CD4-positive, alpha-beta T cell treated with Interleukin-15 for 4 hours (primary cell): ENCODE results near the gene FBXL16.
"Not testable (repeated sequence)": the region's sequence is repeated elsewhere in the genome, so short reads cannot be mapped to it uniquely, and the experiment has no call there.

Source experiments
- DNase-seq: peaks from one replicate; pipeline ENCODE4 v3.0.0-alpha.2; 2020; ENCODE audit warnings: low spot score

FBXL16 gene

GRCh38 chr16:709566-710499 lies 4.2 kb upstream of the FBXL16 start:
- no peak for DNase-seq

GRCh38 chr16:708959-709358 lies 3.4 kb upstream of the FBXL16 start:
- no peak for DNase-seq

DNA sequence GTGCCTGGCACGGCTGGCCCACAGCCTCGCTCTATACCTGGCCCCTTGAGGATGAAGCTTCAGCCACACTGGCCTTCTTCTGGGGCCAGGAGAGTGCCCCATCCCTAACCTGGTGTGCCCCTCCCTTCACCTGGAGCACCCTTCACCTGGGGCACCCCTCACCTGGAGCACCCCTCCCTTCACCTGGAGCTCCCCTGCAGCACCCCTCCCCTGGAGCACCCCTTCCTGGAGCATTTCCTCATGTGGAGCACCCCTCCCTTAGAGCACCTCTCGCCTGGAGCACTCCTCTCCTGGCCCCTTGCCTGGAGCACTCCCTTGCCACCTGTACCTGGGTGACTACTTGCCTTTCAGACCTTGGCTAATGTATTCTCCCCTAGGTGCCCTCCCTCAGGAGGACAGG lies 2.4 kb upstream of the FBXL16 start:
- no peak for DNase-seq

GRCh38 chr16:707062-707538 lies 1.5 kb upstream of the FBXL16 start:
- DNase-seq, result no peak

DNA sequence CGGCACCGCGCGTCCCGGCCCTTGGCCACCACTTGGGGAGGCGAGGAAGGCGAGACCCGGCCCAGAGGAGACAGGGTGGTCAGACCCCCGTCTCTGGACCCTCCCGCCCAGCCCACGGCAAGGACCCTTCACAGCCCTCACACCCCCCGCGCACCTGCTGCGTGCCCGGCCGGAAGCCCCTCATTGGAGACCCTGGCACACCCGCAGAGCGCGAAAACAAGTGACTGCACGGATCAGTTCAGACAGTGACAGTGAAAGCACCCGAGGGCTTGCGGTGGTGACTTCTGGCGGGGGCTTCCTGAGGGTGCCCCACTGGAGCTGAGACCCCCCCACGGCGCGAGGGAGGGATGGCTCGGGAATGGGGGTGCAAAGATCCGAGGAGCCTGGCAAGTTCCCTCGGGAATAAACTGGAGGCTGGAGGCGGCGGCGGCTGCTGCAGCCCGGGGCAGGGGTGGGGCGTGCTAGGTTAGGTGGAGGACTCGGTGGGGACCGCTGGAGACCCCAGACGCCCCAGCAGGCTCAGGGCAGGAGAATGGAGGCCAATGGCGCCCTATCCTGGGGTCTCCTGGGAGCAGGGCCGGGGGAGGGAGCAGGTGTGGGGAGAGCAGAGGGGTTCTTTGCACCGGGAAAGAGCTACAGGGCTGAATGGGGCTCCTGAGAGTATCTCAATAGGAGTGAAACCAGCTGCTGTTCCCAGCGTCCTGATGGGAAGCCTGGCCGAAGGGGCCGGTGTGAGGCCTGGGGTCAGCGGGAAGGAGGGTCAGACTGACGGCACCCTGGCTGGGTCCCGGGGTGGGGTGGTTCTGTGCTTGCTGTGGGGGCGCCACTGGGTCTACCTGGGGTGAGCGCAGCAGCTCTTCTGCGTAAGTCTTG lies 824 bp upstream of the FBXL16 start:
- no peak for DNase-seq

DNA sequence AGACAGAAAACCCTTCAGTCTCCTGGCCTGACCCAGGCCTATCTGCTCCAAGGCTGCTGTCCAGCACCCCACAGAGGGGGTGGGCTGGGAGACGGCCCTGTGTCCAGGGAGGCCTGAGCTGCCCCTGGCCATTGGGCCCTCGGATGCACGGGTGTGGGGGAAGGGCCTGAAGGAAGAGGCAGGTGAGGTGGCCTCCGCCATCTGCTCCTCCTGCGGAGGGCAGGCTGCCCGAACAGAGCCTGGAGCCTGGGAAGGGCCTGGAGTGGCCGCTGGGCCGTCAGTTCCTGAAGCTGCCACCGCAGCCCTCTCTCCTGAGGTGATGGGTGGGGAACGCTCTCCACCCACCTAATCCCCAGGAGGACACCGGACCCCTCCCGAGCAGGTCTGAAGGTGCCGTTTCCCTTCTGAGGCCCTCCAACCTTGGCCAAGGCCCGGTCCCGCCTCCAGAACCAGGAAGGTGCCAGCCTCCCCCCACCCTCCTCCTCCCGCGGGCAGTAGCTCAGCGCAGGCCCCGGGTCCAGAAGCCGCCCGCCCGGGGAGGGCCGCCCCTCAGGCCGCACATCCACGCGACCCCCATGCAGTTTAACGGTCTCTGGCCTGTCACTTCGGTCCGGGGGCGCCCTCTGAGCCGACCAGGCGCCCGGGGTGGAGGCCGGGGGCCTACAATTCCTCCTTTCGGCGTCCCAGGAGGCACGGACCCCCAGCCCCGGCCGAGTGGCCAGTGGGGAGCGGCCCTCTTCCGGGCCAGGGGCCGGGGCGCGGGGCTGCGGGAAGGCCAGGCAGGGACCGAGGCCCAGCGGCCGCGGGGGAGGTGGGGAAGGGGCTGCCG lies 835 bp downstream of the FBXL16 start:
- DNase-seq, result no peak

GRCh38 chr16:704047-704446 lies 1.6 kb downstream of the FBXL16 start:
- DNase-seq, result no peak

DNA sequence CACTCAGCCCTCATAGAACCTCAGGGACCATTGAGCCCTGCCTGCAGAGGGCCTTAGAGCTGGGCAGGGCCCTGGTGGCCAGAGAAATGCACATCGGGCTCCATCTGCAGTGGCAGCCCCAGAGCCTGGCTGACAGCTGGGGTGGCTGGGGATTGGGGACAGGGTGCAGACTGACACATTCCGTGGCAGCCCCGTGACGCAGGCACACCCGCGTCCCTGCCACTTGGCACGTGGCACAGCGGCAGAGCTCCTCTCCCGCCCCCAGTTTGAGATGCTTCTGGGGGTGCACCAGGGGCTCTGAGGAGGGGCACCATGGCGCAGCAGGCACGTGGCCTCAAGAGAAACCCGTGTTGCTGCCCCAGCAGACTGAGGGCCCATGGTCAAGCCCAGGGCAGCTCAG lies 2.2 kb downstream of the FBXL16 start:
- DNase-seq, result no peak

DNA sequence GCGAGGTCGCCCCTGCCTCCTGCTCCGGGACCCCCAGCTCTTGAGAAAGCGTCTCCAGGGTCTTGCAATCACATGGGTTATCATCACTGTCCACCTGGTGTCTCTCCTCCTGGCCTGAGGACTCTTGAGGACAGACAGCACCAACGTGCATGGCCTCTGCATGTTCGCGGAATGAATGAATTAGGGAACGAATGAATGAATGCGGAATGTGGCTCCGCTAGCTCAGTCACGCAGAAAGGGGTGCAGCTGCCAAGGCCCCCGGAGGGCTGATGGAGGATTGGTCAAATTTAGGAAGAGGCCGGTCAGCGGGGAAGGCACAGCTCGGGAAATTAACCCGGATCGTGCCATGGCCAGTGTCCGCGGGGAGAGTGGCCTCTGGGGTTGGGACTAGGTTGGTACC lies 3.3 kb downstream of the FBXL16 start:
- no peak for DNase-seq

GRCh38 chr16:700684-701584 lies 4.7 kb downstream of the FBXL16 start:
- peak; percentile 43 for DNase-seq

DNA sequence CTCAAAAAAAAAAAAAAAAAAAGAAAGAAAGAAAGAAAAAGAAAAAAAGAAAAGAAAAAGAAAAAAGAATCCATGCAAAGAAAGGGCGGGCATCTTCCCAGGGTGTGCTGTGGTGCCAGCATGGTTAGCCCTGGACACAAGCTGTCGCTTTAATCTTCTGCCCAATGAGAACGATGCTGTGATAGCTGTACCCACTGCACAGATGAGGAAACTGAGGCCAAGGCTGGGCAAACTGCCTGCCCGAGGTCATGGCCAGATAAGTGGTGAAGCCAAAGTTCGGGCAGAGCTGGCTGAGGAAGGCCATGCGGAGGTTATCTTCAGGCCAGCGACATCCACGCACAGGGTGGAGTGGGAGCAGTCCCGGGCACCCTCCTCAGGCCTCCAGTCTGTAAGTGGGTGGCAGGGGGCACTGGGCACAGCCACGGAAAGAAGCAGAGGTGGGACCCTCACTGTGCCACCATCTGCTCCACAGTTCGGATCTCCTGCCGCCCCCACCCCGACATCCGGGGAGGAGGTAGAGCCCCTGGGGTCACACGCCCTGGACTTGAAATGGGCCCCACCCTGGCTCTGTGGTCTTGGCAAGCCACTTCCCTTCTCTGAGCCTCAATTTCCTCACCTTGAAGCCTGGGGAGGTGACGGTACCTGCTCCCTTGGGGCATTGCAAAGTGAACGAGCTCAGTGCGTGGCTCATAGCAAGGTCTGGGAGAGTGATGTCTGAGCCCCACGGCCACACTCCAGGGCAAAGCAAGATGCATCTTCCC lies 6.5 kb downstream of the FBXL16 start:
- DNase-seq, result no peak

DNA sequence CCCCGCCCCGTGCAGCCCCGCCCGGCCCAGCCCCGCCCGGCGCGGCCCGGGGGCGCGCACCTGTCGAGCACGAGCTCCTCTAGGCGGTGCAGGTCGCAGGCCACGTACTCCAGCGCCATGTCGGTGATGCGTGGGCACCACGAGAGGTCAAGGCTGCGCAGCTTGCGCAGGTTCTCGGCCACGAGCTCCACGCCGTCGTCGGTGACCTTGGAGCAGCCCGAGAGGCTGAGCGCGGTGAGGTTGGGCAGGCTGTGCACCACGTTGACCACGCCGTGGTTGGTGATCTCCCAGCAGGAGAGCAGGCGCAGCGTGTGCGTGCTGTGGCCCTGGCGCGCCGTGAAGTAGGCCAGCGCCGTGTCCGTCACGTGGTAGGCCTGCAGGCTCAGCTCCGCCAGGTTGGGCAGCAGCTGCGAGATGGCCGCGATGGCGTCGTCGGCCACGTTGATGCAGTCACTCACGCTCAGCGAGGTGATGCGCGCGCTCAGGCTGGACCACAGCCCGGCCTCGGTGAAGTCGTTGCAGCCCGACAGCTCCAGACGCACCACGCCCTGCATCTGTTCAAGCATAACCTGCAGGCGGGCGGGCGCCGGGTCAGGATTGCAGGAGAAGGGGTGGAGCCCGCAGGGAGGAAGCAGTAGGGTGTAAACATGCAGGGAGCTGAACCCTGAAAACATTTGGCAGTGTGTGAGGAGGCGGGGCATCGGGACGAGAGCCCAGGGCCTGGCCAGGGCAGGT lies 10.1 kb downstream of the FBXL16 start:
- DNase-seq, result peak; percentile 67

GRCh38 chr16:694863-695354 lies 10.7 kb downstream of the FBXL16 start:
- DNase-seq, result no peak

- no peak for DNase-seq
These were observed 11.3 kb downstream of the FBXL16 start for GRCh38 chr16:694187-694862.

DNA sequence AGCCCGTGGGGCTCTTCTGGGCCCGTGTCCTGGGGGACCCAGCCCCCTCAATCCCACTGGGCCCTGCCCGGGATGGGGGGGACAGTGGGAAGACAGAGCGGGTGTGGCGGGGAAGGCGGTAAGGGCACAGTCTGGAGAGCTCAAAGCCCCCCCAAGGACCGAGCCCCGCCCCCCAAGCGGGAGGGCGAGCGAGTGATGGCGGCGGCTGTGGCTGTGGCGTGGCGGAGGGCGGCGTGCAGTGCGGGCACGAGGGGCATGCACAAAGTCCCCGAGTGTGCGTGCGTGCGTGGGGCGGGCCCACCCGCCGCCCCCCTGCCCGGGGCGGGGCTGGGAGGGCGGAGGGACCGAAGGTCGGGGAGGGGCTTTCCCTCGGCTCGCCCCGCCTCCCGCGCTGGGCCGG lies 11.8 kb downstream of the FBXL16 start:
- no peak for DNase-seq

- no peak for DNase-seq
These were observed 12.2 kb downstream of the FBXL16 start for GRCh38 chr16:693364-693763.

DNA sequence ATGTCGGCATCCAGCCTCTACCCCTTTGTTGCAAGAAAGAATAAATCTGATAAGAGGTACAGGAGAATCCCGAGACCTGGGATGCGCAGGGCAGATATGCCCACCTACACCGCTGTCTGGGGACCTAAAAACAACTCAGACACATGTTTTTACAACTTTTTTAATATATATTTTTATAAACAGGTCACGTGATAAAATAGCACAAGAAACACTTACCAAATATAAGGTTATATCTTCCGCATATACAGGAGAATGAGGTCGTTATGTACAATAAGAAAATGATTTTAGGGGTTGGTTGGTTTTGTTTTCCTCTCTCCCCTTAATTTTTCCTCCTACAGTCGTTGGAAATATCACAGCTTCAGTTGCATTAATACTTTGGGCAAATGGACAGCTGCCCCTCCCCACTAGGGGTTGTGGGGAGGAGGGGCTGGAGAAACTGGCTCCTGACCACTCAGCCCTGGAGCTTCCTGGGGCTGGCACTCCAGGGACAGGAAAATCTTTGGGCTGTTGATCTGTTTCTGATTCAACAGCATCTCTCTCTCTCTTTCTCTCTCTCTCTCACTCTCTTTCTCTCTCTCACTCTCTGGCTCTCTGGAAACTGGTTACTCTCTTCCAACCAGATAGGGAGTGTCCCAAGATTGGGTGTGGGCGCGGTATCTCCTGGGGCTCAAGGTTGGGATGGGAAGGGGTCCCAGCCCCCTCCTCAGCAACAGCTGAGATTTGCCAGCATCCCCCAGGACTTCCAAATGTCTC lies 13.1 kb downstream of the FBXL16 start:
- DNase-seq, result no peak

- DNase-seq, result not testable (repeated sequence)
These were observed 14.4 kb downstream of the FBXL16 start for GRCh38 chr16:691242-691641.
